Measurements from ENCODE around the gene BCL11A. TPM values are rescaled to one million over a fixed set of nuclear protein-coding genes. Genes with fewer than 3 reads are reported as not detected.
A peak's percentile ranks its signal among the peaks of the same experiment; 100 is the strongest.

BCL11A gene
- total RNA-seq, 2 experiments from 2014 or later = 1.6 to 1.8 TPM

GRCh38 chr2:60499651-60500265 lies 53.7 kb downstream of the BCL11A start:
- Mint-ChIP-seq H3K4me3 (no peak overlapping the region), H3K36me3 (no peaks in the 10 kb centered on the region), H3K27me3 (peaks cover 4% of the 10 kb centered on the region), H3K4me1 (peaks cover 6% of the 10 kb centered on the region), H3K9me3 (no peaks in the 10 kb centered on the region), H3K27ac (peak overlapping the region; percentile 72)
- no peak for DNase-seq

GRCh38 chr2:60498816-60499429 lies 54.5 kb downstream of the BCL11A start:
- H3K4me3 Mint-ChIP-seq = no peak overlapping the region
- no peak for DNase-seq

GRCh38 chr2:60498127-60498815 lies 55.2 kb downstream of the BCL11A start:
- Mint-ChIP-seq H3K9me3 (no peaks in the 10 kb centered on the region), H3K27ac (peak overlapping the region; percentile 34), H3K27me3 (no peaks in the 10 kb centered on the region), H3K4me3 (no peak overlapping the region), H3K36me3 (no peaks in the 10 kb centered on the region), H3K4me1 (peaks cover 6% of the 10 kb centered on the region)
- no peak for DNase-seq

More at GRCh38 chr2:60498816-60499429, 54.5 kb downstream of the BCL11A start:
- Mint-ChIP-seq H3K4me1 (peaks cover 6% of the 10 kb centered on the region), H3K9me3 (no peaks in the 10 kb centered on the region), H3K27me3 (peaks cover 1% of the 10 kb centered on the region), H3K27ac (peak overlapping the region; percentile 34), H3K36me3 (no peaks in the 10 kb centered on the region)

GRCh38 chr2:60497500-60497899 lies 56.0 kb downstream of the BCL11A start:
- DNase-seq = no peak
- no peak overlapping the region for H3K27ac Mint-ChIP-seq
- H3K9me3 Mint-ChIP-seq = no peaks in the 10 kb centered on the region
- no peak overlapping the region for H3K4me3 Mint-ChIP-seq
- H3K36me3 Mint-ChIP-seq = no peaks in the 10 kb centered on the region
- no peaks in the 10 kb centered on the region for H3K27me3 Mint-ChIP-seq
- peaks cover 6% of the 10 kb centered on the region for H3K4me1 Mint-ChIP-seq

- Mint-ChIP-seq H3K27me3 (no peaks in the 10 kb centered on the region), H3K4me3 (no peak overlapping the region), H3K9me3 (no peaks in the 10 kb centered on the region), H3K27ac (no peak overlapping the region), H3K36me3 (no peaks in the 10 kb centered on the region), H3K4me1 (peaks cover 6% of the 10 kb centered on the region)
- DNase-seq = no peak
Observed at GRCh38 chr2:60496956-60497355, 56.5 kb downstream of the BCL11A start.

- H3K4me1 Mint-ChIP-seq = peaks cover 6% of the 10 kb centered on the region
- H3K27me3 Mint-ChIP-seq = no peaks in the 10 kb centered on the region
- no peaks in the 10 kb centered on the region for H3K36me3 Mint-ChIP-seq
- H3K27ac Mint-ChIP-seq = no peak overlapping the region
- no peaks in the 10 kb centered on the region for H3K9me3 Mint-ChIP-seq
- no peak for DNase-seq
- H3K4me3 Mint-ChIP-seq = no peak overlapping the region
Observed at GRCh38 chr2:60496475-60496874, 57.0 kb downstream of the BCL11A start.

GRCh38 chr2:60495041-60495625 lies 58.3 kb downstream of the BCL11A start:
- H3K9me3 Mint-ChIP-seq = no peaks in the 10 kb centered on the region
- H3K4me1 Mint-ChIP-seq = peaks cover 6% of the 10 kb centered on the region
- H3K27me3 Mint-ChIP-seq = no peaks in the 10 kb centered on the region
- no peak overlapping the region for H3K27ac Mint-ChIP-seq
- H3K36me3 Mint-ChIP-seq = no peaks in the 10 kb centered on the region
- H3K4me3 Mint-ChIP-seq = no peak overlapping the region
- DNase-seq = no peak

GRCh38 chr2:60493804-60494387 lies 59.6 kb downstream of the BCL11A start:
- Mint-ChIP-seq H3K4me1 (peaks cover 3% of the 10 kb centered on the region), H3K27me3 (no peaks in the 10 kb centered on the region), H3K27ac (no peak overlapping the region), H3K36me3 (no peaks in the 10 kb centered on the region), H3K4me3 (no peak overlapping the region), H3K9me3 (no peaks in the 10 kb centered on the region)
- no peak for DNase-seq

- no peaks in the 10 kb centered on the region for H3K9me3 Mint-ChIP-seq
- DNase-seq = no peak
- H3K4me3 Mint-ChIP-seq = no peak overlapping the region
- no peaks in the 10 kb centered on the region for H3K36me3 Mint-ChIP-seq
- no peaks in the 10 kb centered on the region for H3K4me1 Mint-ChIP-seq
- no peaks in the 10 kb centered on the region for H3K27me3 Mint-ChIP-seq
- H3K27ac Mint-ChIP-seq = peak overlapping the region; percentile 42
Observed at GRCh38 chr2:60492548-60492947, 60.9 kb downstream of the BCL11A start.

- Mint-ChIP-seq H3K27ac (no peak overlapping the region), H3K4me1 (no peaks in the 10 kb centered on the region), H3K36me3 (no peaks in the 10 kb centered on the region), H3K9me3 (no peaks in the 10 kb centered on the region), H3K4me3 (no peak overlapping the region), H3K27me3 (no peaks in the 10 kb centered on the region)
- DNase-seq = no peak
Observed at GRCh38 chr2:60490848-60491247, 62.6 kb downstream of the BCL11A start.

GRCh38 chr2:60490441-60490840 lies 63.0 kb downstream of the BCL11A start:
- Mint-ChIP-seq H3K36me3 (no peaks in the 10 kb centered on the region), H3K27me3 (no peaks in the 10 kb centered on the region), H3K27ac (no peak overlapping the region), H3K9me3 (no peaks in the 10 kb centered on the region), H3K4me1 (no peaks in the 10 kb centered on the region), H3K4me3 (no peak overlapping the region)
- DNase-seq = no peak

- DNase-seq = no peak
- Mint-ChIP-seq H3K9me3 (no peaks in the 10 kb centered on the region), H3K27me3 (peaks cover 1% of the 10 kb centered on the region), H3K4me1 (no peaks in the 10 kb centered on the region), H3K4me3 (no peak overlapping the region), H3K36me3 (no peaks in the 10 kb centered on the region), H3K27ac (no peak overlapping the region)
Observed at GRCh38 chr2:60489289-60489688, 64.2 kb downstream of the BCL11A start.

GRCh38 chr2:60488291-60488690 lies 65.2 kb downstream of the BCL11A start:
- no peaks in the 10 kb centered on the region for H3K36me3 Mint-ChIP-seq
- no peaks in the 10 kb centered on the region for H3K9me3 Mint-ChIP-seq
- peaks cover 11% of the 10 kb centered on the region for H3K27me3 Mint-ChIP-seq
- H3K4me3 Mint-ChIP-seq = no peak overlapping the region
- H3K27ac Mint-ChIP-seq = no peak overlapping the region
- no peak for DNase-seq
- H3K4me1 Mint-ChIP-seq = peaks cover 2% of the 10 kb centered on the region

GRCh38 chr2:60487174-60487573 lies 66.3 kb downstream of the BCL11A start:
- H3K4me3 Mint-ChIP-seq = no peak overlapping the region

GRCh38 chr2:60486551-60486950 lies 66.9 kb downstream of the BCL11A start:
- Mint-ChIP-seq H3K4me1 (peaks cover 2% of the 10 kb centered on the region), H3K36me3 (no peaks in the 10 kb centered on the region), H3K9me3 (no peaks in the 10 kb centered on the region), H3K27me3 (peaks cover 20% of the 10 kb centered on the region), H3K4me3 (no peak overlapping the region), H3K27ac (no peak overlapping the region)
- DNase-seq = no peak

More at GRCh38 chr2:60487174-60487573, 66.3 kb downstream of the BCL11A start:
- Mint-ChIP-seq H3K4me1 (peaks cover 2% of the 10 kb centered on the region), H3K27me3 (peaks cover 14% of the 10 kb centered on the region), H3K36me3 (no peaks in the 10 kb centered on the region), H3K27ac (no peak overlapping the region), H3K9me3 (no peaks in the 10 kb centered on the region)
- DNase-seq = no peak

Measured in activated naive CD8-positive, alpha-beta T cell treated with anti-CD3 and anti-CD28 coated beads for 36 hours (primary cell).